ENCODE data around the gene GPR68.
"Not testable (repeated sequence)": the region's sequence is repeated elsewhere in the genome, so short reads cannot be mapped to it uniquely, and the experiment has no call there.

Gene GPR68

DNA sequence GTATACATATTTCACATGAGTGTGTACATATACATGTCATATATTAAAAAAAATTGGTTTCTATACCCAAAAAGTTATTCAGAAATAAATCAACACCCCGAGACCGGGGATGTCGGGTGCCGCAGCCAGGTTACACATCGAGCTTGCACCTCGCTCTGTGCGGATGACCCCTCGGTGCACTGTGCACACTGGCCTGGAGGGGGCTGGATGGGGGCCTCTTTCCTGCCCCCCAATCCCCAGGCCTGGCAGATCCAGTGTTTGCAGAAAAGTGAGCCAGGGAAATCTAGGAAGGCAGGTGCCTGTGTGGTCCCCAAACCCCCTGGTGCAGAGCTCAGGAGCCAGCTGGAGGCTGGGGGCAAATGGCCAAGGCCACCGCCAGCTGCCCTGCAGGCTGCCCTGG, 27.1 kb upstream of the GPR68 start:
- H3K4me3 ChIP-seq (ENCODE audit: low read depth in 1 of 2, low read length in 2 of 2): no peak overlapping the region
- H3K9me3 ChIP-seq (ENCODE audit: low read length): no peaks in the 10 kb centered on the region
- H3K9ac ChIP-seq (ENCODE audit: low read length): no peak overlapping the region
- H3K27ac ChIP-seq (ENCODE audit: low read depth, low read length): no peak overlapping the region
- no peaks in the 10 kb centered on the region for H3K27me3 ChIP-seq (ENCODE audit: control insufficient read depth in 1 of 2, insufficient read depth in 2 of 2, low read length in 2 of 2)
- no peaks in the 10 kb centered on the region for H3K36me3 ChIP-seq (ENCODE audit: insufficient read depth, low read length)
- peaks cover 11% of the 10 kb centered on the region for H3K4me1 ChIP-seq (ENCODE audit: insufficient read depth, low read length)

DNA sequence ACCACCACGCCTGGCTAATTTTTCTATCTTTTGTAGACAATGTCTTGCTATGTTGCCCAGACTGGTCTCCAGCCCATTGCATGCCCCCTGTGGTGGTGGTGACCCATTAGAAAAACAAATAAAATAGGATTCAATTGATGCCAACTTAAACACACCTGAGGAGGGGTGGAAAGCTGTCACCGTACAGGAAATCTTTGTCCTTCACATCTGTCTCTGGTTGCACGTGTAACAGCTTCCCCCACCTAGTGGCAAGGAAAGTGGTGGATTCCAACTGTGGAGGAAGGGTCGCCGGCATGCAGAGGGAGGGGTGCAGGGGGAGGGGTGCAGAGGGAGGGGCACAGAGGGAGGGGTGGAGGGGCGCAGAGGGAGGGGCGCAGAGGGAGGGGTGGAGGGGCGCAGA, 26.1 kb upstream of the GPR68 start:
- Histone ChIP-seq H3K4me1 (ENCODE audit: insufficient read depth, low read length) (peaks cover 7% of the 10 kb centered on the region), H3K27ac (ENCODE audit: low read depth, low read length) (no peak overlapping the region), H3K4me3 (ENCODE audit: low read depth in 1 of 2, low read length in 2 of 2) (no peak overlapping the region)

DNA sequence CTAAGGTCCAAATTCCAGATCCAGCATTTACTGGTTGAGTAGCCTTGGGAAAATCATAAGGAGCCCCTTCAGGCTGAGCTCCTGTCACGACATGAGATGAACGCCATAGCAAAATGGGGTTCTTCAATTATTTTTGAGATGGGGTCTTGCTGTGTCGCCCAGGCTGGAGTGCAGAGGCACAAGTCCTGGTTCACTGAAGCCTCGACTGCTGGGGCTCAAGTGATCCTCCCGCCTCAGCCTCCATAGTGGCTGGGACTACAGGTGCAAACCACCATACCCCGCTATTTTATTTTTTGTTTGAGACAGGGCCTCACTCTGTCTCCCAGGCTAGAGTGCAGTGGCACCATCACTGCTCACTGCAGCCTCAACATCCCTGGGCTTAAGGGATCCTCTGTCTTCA, 25.7 kb upstream of the GPR68 start:
- no peak overlapping the region for H3K27ac ChIP-seq (ENCODE audit: low read depth, low read length)
- H3K4me1 ChIP-seq (ENCODE audit: insufficient read depth, low read length): peaks cover 7% of the 10 kb centered on the region
- no peak overlapping the region for H3K9ac ChIP-seq (ENCODE audit: low read length)
- H3K4me3 ChIP-seq (ENCODE audit: low read depth in 1 of 2, low read length in 2 of 2): no peak overlapping the region
- H3K9me3 ChIP-seq (ENCODE audit: low read length): no peaks in the 10 kb centered on the region
- no peaks in the 10 kb centered on the region for H3K36me3 ChIP-seq (ENCODE audit: insufficient read depth, low read length)
- no peaks in the 10 kb centered on the region for H3K27me3 ChIP-seq (ENCODE audit: control insufficient read depth in 1 of 2, insufficient read depth in 2 of 2, low read length in 2 of 2)

More for the DNA sequence above, 26.1 kb upstream of the GPR68 start:
- Histone ChIP-seq H3K9ac (ENCODE audit: low read length) (no peak overlapping the region), H3K9me3 (ENCODE audit: low read length) (no peaks in the 10 kb centered on the region), H3K27me3 (ENCODE audit: control insufficient read depth in 1 of 2, insufficient read depth in 2 of 2, low read length in 2 of 2) (no peaks in the 10 kb centered on the region), H3K36me3 (ENCODE audit: insufficient read depth, low read length) (no peaks in the 10 kb centered on the region)

DNA sequence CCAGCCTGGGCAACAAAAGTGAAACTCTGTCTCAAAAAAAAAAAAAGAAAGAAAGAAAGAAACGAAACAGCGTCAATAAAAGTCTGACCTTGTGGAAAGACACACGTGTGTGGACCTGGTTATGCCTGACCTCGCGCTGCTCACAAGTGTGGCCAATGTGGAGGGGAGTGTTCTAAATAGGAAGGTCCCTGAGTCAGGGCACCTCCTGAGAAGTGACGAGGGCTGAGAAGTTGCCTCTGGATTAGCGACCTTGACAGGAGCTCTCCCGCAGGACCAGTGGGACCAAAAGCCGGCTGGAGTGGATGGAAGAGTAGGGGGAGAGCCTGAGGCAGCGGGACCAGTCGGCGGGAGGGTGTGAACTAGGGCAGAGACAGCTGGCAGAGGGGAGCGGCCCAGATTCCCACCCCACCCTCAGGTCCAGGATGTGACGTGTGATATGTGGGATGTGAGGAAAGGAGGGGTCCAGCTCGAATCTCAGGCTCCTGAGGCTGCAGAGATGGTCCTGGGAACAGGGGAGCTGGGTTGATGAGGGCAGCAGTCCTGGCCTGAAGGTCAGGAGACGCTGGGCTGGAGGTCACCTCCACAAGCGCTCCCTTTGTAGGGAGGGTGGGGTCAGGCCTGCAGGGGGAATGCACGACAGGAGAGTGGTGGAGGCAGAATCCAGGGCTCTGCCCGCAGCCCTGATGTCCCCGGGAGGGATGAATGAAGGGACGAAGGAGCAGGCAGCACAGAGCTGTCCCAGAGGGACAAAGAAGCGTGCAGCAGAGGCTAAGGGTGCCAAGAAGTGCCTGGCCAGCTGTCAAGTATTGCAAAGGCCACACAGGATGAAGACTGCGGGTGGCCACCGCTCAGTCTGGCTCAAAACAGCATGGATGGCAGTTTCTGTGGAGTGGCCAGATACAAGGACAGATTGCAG, 24.8 kb upstream of the GPR68 start:
- Histone ChIP-seq H3K4me1 (ENCODE audit: insufficient read depth, low read length) (peaks cover 7% of the 10 kb centered on the region), H3K27ac (ENCODE audit: low read depth, low read length) (no peak overlapping the region), H3K4me3 (ENCODE audit: low read depth in 1 of 2, low read length in 2 of 2) (no peak overlapping the region), H3K9me3 (ENCODE audit: low read length) (no peaks in the 10 kb centered on the region), H3K9ac (ENCODE audit: low read length) (no peak overlapping the region), H3K36me3 (ENCODE audit: insufficient read depth, low read length) (no peaks in the 10 kb centered on the region), H3K27me3 (ENCODE audit: control insufficient read depth in 1 of 2, insufficient read depth in 2 of 2, low read length in 2 of 2) (no peaks in the 10 kb centered on the region)

DNA sequence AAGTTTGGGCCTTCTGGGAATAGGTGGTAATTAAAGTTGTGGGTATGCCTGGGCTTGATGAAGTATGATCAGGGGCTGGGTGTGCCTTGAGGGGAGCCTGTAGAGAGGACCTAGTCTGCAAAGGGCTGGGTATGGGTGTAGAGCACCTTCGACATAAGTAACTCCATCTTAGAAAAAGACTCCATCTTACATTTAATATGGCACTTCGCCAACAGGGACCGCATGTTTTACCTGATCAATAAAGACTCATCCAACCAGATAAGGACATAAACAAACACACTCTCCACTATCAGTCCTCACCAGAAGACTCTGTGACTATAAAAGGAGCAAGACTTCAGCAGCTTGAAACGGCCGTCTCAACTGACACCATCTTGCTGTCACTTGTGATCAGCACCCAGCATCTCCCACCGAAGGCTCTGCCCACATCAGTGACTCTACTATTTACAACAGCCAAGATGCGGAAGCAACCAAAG, 23.5 kb upstream of the GPR68 start:
- Histone ChIP-seq H3K4me3 (ENCODE audit: low read depth in 1 of 2, low read length in 2 of 2) (no peak overlapping the region), H3K36me3 (ENCODE audit: insufficient read depth, low read length) (no peaks in the 10 kb centered on the region), H3K9ac (ENCODE audit: low read length) (no peak overlapping the region), H3K27ac (ENCODE audit: low read depth, low read length) (no peak overlapping the region), H3K9me3 (ENCODE audit: low read length) (no peaks in the 10 kb centered on the region), H3K27me3 (ENCODE audit: control insufficient read depth in 1 of 2, insufficient read depth in 2 of 2, low read length in 2 of 2) (no peaks in the 10 kb centered on the region), H3K4me1 (ENCODE audit: insufficient read depth, low read length) (peaks cover 7% of the 10 kb centered on the region)

DNA sequence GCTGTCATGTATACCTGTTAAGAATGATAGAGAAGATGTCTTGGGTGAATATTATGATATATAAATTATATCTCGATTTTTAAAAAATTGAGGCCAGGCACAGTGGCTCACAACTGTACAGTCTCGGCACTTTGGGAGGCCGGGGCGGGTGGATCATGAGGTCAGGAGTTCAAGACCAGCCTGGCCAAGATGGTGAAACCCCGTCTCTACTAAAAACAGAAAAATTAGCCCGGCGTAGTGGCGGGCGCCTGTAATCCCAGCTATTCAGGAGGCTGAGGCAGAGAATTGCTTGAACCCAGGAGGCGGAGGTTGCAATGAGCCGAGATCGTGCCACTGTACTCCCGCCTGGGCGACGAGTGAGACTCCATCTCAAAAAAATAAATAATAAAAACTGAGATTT, 21.8 kb upstream of the GPR68 start:
- not testable (repeated sequence) for H3K4me3 ChIP-seq (ENCODE audit: low read depth in 1 of 2, low read length in 2 of 2); H3K9me3 ChIP-seq (ENCODE audit: low read length); H3K4me1 ChIP-seq (ENCODE audit: insufficient read depth, low read length); H3K27ac ChIP-seq (ENCODE audit: low read depth, low read length); H3K36me3 ChIP-seq (ENCODE audit: insufficient read depth, low read length); H3K27me3 ChIP-seq (ENCODE audit: control insufficient read depth in 1 of 2, insufficient read depth in 2 of 2, low read length in 2 of 2); H3K9ac ChIP-seq (ENCODE audit: low read length)

DNA sequence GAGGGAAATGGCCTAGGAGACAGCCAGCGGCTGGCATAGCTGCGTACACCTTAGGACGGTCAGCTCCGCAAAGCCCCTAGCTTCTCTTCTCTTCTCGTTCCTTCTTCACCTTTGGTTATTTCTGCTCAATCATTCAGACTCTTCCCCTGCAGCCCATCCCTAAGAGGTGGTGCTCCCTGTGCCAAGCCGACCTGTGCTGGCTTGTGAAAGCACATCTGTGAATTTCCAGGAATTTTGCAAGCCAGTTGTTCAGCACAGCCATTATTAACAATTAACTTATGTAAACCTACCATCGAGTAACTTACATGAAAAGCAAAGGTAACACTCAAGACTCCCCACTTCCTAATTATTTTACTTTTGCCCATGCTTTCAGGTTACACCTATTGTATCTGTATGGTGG, 20.9 kb upstream of the GPR68 start:
- Histone ChIP-seq H3K27ac (ENCODE audit: low read depth, low read length) (no peak overlapping the region), H3K9me3 (ENCODE audit: low read length) (no peaks in the 10 kb centered on the region), H3K9ac (ENCODE audit: low read length) (no peak overlapping the region), H3K4me3 (ENCODE audit: low read depth in 1 of 2, low read length in 2 of 2) (no peak overlapping the region), H3K27me3 (ENCODE audit: control insufficient read depth in 1 of 2, insufficient read depth in 2 of 2, low read length in 2 of 2) (no peaks in the 10 kb centered on the region), H3K36me3 (ENCODE audit: insufficient read depth, low read length) (no peaks in the 10 kb centered on the region), H3K4me1 (ENCODE audit: insufficient read depth, low read length) (peaks cover 7% of the 10 kb centered on the region)

DNA sequence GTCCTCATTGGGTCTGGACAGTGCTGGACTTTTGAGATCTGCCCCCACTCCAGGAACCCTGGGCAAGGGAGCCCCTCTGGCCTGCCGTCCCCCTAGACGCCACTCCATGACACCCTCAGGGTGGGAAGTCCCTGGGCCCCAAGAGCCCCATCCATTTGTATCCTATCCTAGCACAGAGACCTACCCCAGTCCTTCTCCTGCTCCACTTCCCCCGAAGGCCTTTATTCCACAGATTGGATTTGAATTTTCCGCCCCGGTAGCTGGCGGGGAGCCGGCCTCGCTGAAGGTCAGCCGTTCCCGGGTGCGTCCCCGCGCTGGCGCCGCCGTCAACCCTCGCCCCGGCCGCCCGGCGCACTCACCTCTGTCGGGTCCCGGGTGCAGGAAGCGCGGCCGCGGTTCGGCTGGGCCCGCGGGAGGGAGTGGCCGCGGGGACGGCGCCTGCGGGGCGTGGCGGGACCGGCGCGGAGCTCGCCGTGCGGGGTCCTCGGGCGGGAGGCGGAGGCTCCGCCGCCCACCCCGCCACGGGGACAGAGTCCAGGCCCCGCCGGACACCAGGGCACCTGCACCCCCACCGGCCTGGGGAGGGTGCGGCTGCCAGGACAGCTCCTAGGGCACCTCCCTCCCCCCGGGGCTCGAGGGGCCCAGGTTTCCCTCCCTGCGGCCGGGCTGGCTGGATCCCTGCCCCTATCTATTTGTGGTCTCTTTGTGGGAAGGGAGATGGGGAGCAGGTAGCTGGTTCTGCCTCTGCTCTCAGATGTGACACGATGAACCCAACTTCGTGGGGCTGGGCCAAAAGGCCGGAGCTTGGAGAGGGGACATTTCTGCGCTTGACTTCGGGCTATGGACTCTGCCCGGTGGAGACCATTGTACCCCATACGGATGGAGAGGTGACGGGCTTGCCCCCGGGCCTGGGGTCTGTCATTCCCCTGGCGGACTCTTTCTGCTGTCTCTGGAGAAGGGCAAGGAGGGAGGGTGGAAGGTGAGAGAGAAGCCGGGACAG, 19.9 kb upstream of the GPR68 start:
- no peaks in the 10 kb centered on the region for H3K9me3 ChIP-seq (ENCODE audit: low read length)
- peak overlapping the region; percentile 11 to 43 for H3K4me3 ChIP-seq (ENCODE audit: low read depth in 1 of 2, low read length in 2 of 2)
- no peaks in the 10 kb centered on the region for H3K27me3 ChIP-seq (ENCODE audit: control insufficient read depth in 1 of 2, insufficient read depth in 2 of 2, low read length in 2 of 2)
- H3K4me1 ChIP-seq (ENCODE audit: insufficient read depth, low read length): peaks cover under 1% of the 10 kb centered on the region
- no peak overlapping the region for H3K9ac ChIP-seq (ENCODE audit: low read length)
- H3K27ac ChIP-seq (ENCODE audit: low read depth, low read length): peak overlapping the region; percentile 41
- H3K36me3 ChIP-seq (ENCODE audit: insufficient read depth, low read length): no peaks in the 10 kb centered on the region

DNA sequence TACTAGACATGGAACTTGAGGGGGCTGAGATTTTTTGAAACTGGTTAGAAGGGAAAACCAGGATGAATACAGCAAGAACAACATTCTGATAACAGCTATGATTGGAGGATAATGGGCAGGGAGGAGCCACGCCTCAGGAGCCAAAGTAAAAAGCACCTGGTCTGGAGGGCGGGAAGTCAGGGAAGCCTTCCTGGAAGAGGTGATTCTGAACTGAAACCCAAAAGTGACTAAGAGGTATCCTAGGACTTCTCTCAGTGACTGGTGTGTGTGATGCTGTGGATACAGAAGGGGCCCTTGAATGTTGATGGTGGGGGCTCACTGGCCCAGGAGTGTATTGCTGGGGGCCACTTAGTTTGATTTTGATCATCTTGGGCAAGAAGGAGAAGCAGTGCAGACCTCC, 18.8 kb upstream of the GPR68 start:
- no peaks in the 10 kb centered on the region for H3K9me3 ChIP-seq (ENCODE audit: low read length)
- H3K27me3 ChIP-seq (ENCODE audit: control insufficient read depth in 1 of 2, insufficient read depth in 2 of 2, low read length in 2 of 2): no peaks in the 10 kb centered on the region
- no peak overlapping the region for H3K9ac ChIP-seq (ENCODE audit: low read length)
- no peaks in the 10 kb centered on the region for H3K36me3 ChIP-seq (ENCODE audit: insufficient read depth, low read length)
- H3K4me1 ChIP-seq (ENCODE audit: insufficient read depth, low read length): no peaks in the 10 kb centered on the region
- H3K4me3 ChIP-seq (ENCODE audit: low read depth in 1 of 2, low read length in 2 of 2): no peak overlapping the region
- no peak overlapping the region for H3K27ac ChIP-seq (ENCODE audit: low read depth, low read length)

DNA sequence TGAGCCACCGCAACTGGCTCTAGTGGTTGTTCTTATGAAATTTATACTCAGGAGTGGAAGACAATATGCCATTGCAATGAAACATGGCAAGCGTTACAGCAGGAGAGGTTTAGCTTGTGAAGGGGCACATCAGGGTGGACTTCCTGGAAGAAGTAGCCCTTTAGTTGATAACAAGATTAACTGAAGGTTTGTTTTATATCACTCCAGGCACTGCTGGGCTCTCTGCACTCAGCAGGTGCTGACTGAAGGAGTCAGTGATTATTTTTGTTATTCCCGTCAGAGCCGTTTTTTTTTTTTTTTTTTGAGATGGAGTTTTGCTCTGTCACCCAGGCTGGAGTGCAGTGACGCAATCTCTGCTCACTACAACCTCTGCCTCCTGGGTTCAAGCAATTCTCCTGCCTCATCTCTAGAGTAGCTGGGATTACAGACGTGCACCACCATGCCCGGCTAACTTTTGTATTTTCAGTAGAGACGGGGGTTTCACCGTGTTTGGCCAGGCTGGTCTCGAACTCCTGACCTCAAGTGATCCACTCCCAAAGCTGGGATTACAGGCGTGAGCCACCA, 17.6 kb upstream of the GPR68 start:
- no peak overlapping the region for H3K27ac ChIP-seq (ENCODE audit: low read depth, low read length)
- H3K36me3 ChIP-seq (ENCODE audit: insufficient read depth, low read length): no peaks in the 10 kb centered on the region
- no peak overlapping the region for H3K9ac ChIP-seq (ENCODE audit: low read length)
- H3K4me3 ChIP-seq (ENCODE audit: low read depth in 1 of 2, low read length in 2 of 2): no peak overlapping the region
- peaks cover 7% of the 10 kb centered on the region for H3K4me1 ChIP-seq (ENCODE audit: insufficient read depth, low read length)
- no peaks in the 10 kb centered on the region for H3K9me3 ChIP-seq (ENCODE audit: low read length)
- H3K27me3 ChIP-seq (ENCODE audit: control insufficient read depth in 1 of 2, insufficient read depth in 2 of 2, low read length in 2 of 2): no peaks in the 10 kb centered on the region

DNA sequence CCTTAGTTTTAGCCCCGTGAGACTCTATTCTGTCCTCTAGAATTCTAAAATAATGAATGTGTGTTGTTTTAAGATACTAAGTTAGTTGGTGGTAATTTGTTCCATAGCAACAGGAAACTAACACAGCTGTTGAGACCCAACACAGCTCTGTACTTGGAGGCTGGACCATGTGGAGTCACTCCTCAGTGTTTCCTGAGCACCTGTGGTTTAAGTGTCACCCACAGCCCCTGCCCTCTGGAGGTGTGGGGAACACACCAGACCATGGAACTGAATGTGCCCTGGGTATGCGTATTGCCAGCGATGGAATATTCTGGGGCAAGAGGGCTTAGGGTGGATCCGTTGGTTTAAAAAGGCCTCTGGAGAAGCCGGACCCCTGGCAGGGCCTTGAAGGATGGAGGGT, 16.6 kb upstream of the GPR68 start:
- no peaks in the 10 kb centered on the region for H3K27me3 ChIP-seq (ENCODE audit: control insufficient read depth in 1 of 2, insufficient read depth in 2 of 2, low read length in 2 of 2)
- no peak overlapping the region for H3K4me3 ChIP-seq (ENCODE audit: low read depth in 1 of 2, low read length in 2 of 2)
- no peak overlapping the region for H3K27ac ChIP-seq (ENCODE audit: low read depth, low read length)
- H3K9ac ChIP-seq (ENCODE audit: low read length): no peak overlapping the region
- H3K36me3 ChIP-seq (ENCODE audit: insufficient read depth, low read length): no peaks in the 10 kb centered on the region
- no peaks in the 10 kb centered on the region for H3K9me3 ChIP-seq (ENCODE audit: low read length)
- peaks cover 16% of the 10 kb centered on the region for H3K4me1 ChIP-seq (ENCODE audit: insufficient read depth, low read length)

All from muscle layer of colon (tissue), 2 donors.